Mucosa of descending colon (tissue), 3 donors: ENCODE data around the gene RAB6A. TPM values are rescaled to one million over a fixed set of nuclear protein-coding genes. Genes with fewer than 3 reads are reported as not detected.
A peak's percentile ranks its signal among the peaks of the same experiment; 100 is the strongest.
"Not testable (repeated sequence)": the region's sequence is repeated elsewhere in the genome, so short reads cannot be mapped to it uniquely, and the experiment has no call there.

Source experiments
- ATAC-seq: fragments of 200-7000 bp; cut with Tn5 transposase; one replicate; pipeline ENCODE4 v1.9.1; 2020; ENCODE audit warnings: mild to moderate bottlenecking, moderate library complexity
- DNase-seq, 3 donors: peaks; one replicate each; pipeline ENCODE4 v3.0.0-alpha.2; 2020
- H3K36me3 ChIP-seq: fragments of 200-600 bp; one replicate; pipeline ENCODE4 v1.8.0; 2021; ENCODE audit warnings: low read depth, mild to moderate bottlenecking
- H3K4me1 ChIP-seq: fragments of 200-600 bp; one replicate; pipeline ENCODE4 v1.8.0; 2021; ENCODE audit warnings: low read depth, mild to moderate bottlenecking
- H3K4me3 ChIP-seq: fragments of 200-600 bp; one replicate; pipeline ENCODE4 v1.8.0; 2021; ENCODE audit warnings: mild to moderate bottlenecking
- H3K9me3 ChIP-seq: fragments of 200-600 bp; one replicate; pipeline ENCODE4 v1.8.0; 2021; ENCODE audit warnings: mild to moderate bottlenecking
- intact Hi-C, 2 donors: fragments of 100-400 bp; cut with DNase I in 1 of 2; cut with micrococcal nuclease in 1 of 2; formaldehyde crosslinking; loops; one replicate each; pipeline versions ENCODE4 v1.11.0 to v1.11.1; 2022; cut with DNase I, micrococcal nuclease
- total RNA-seq, 3 donors: library from RNA; stranded (reverse); fragmentation: NEBNext Ultra II Directional in 2 of 3; extraction: Animal tissue kit (Norgen Biotek cat#: 25700) in 2 of 3; gene quantifications; one replicate each; pipeline versions ENCODE4 v1.2.1 to v1.2.4, GENCODE V29; 2021 to 2023
- TF ChIP-seq, protein P1 (sequence below): fragments of 200-600 bp; IDR thresholded peaks from one replicate; pipeline ENCODE4 v1.8.0; 2022; ENCODE audit warnings: antibody characterized with exemption, mild to moderate bottlenecking
- donor health status: DM: no; HTN: no; CAD: no; lungs with moderate emphysema.
- donor health status: DM: no; HTN: no; CAD: no.
- donor health status: DM: no; HTN: yes; CAD: no.

Gene RAB6A
- total RNA-seq, 3 donors from 2014 or later = 138 to 140 (median 139) TPM

DNA sequence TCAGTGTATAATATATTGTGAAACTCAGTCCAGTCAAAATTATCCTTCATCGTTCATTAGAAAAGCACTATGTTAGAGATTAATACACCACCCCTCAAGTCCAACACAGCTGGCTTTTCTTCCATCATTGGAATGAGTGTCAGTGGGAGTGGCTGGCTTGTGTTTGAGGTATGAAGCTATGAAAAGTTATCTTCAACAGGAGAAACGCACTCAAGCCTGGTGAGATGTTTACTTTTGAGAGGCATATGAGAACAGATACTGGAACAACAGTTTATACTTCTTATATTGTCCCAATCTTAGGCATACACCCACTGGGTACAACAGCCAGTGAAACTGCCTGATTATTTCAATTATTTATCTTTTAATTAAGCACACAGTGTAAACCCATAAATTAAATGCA lies 80.2 kb downstream of the RAB6A start:
- ATAC-seq (peak; percentile 31), DNase-seq (no peak)
- TF ChIP-seq, protein P1, sequence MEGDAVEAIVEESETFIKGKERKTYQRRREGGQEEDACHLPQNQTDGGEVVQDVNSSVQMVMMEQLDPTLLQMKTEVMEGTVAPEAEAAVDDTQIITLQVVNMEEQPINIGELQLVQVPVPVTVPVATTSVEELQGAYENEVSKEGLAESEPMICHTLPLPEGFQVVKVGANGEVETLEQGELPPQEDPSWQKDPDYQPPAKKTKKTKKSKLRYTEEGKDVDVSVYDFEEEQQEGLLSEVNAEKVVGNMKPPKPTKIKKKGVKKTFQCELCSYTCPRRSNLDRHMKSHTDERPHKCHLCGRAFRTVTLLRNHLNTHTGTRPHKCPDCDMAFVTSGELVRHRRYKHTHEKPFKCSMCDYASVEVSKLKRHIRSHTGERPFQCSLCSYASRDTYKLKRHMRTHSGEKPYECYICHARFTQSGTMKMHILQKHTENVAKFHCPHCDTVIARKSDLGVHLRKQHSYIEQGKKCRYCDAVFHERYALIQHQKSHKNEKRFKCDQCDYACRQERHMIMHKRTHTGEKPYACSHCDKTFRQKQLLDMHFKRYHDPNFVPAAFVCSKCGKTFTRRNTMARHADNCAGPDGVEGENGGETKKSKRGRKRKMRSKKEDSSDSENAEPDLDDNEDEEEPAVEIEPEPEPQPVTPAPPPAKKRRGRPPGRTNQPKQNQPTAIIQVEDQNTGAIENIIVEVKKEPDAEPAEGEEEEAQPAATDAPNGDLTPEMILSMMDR = no peak
- Histone ChIP-seq H3K36me3 (no peaks in the 10 kb centered on the region), H3K4me1 (no peaks in the 10 kb centered on the region), H3K9me3 (no peaks in the 10 kb centered on the region), H3K4me3 (no peak overlapping the region)
- intact Hi-C loops = no loop called here

DNA sequence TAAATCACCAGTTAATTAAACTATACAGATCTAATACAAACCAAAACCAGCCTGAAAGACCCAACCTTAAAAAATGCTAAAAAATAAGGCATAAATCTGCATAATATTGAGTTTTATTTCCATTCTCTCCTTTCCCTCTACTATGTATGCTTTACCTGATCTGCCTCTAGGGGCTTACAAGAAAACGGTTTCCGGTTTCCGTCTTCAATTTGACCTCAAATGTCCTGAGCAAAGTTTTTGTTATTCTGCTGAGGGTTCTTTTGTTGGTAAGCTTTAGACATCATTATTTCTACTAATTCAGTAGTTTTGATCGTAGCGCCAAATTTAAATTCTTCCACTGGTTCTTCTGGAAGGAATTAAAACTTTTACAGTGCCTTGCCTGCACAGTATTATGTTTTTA lies 84.3 kb downstream of the RAB6A start:
- H3K4me1 ChIP-seq, ATAC-seq, H3K4me3 ChIP-seq, DNase-seq, H3K36me3 ChIP-seq, H3K9me3 ChIP-seq: not testable (repeated sequence)
- intact Hi-C loops = loop anchor here in 1 of 2 donors (5.0 kb wide), 1 partner anchor 186 kb away; no protein-coding TSS in a partner anchor

DNA sequence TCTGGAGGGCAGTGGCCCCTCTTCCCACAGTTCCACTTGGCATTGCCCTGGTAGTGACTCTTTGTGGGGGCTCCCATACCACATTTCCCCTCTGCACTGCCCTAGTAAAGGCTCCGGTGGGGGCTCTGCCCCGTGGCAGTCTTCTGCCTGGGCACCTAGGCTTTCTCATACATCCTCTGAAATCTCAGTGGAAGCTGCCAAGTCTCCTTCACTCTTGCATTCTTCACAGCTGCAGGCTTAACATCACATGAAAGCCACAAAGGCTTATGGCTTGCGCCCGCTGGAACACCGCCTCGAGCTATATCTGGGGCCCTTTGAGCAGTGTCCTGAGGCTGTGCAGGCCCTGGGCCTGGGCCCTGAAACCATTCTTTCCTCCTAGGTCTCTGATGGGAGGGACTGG lies 89.2 kb downstream of the RAB6A start:
- Histone ChIP-seq H3K4me1 (no peaks in the 10 kb centered on the region), H3K9me3 (no peaks in the 10 kb centered on the region), H3K4me3 (no peak overlapping the region), H3K36me3 (no peaks in the 10 kb centered on the region)
- TF ChIP-seq, protein P1 = no peak
- no peak for ATAC-seq
- no peak for DNase-seq
- intact Hi-C loops = no loop called here

DNA sequence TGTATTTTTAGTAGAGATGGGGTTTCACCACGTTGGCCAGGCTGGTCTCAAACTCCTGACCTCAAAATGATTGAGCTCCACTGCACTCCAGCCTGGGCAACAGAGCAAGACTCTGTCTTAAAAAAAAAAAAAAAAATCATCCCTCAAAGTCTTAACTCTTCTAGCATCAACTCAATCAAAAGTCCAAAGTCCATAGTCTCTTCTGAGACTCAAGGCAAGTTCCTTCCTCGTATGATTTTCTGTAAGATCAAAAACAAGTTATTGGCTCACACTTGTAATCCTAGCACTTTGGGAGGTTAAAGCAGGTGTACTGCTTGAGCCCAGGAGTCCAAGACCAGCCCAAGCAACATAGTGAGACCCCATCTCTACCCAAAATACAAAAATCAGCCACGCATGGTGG lies 90.1 kb downstream of the RAB6A start:
- DNase-seq (no peak), ATAC-seq (peak; percentile 49)
- TF ChIP-seq, protein P1 = no peak

DNA sequence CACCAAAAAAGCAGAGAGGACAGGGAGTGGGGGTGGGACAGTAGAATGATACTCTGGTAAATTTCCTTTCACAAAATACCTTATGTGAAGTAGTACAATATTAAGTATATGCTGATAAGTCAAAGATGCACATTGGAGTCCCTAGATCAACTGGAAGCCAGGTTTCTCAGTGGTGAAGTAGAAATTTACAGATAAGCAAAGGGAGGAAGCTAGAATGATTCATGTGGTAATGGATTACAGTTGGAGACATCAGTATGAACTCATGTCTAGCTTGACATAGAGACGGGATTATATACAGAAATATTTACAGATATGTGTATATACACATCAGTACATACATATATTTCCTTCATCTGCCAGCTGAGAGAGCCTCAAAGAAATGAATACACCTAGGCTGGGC lies 93.0 kb downstream of the RAB6A start:
- H3K9me3 ChIP-seq = no peaks in the 10 kb centered on the region
- ATAC-seq (no peak), DNase-seq (no peak)
- TF ChIP-seq, protein P1 = no peak
- H3K4me3 ChIP-seq = no peak overlapping the region
- intact Hi-C loops = no loop called here
- H3K36me3 ChIP-seq = no peaks in the 10 kb centered on the region
- no peaks in the 10 kb centered on the region for H3K4me1 ChIP-seq

More for the DNA sequence above, 90.1 kb downstream of the RAB6A start:
- H3K36me3 ChIP-seq = no peaks in the 10 kb centered on the region
- no peaks in the 10 kb centered on the region for H3K4me1 ChIP-seq
- intact Hi-C loops = no loop called here
- H3K9me3 ChIP-seq = no peaks in the 10 kb centered on the region
- H3K4me3 ChIP-seq = no peak overlapping the region

DNA sequence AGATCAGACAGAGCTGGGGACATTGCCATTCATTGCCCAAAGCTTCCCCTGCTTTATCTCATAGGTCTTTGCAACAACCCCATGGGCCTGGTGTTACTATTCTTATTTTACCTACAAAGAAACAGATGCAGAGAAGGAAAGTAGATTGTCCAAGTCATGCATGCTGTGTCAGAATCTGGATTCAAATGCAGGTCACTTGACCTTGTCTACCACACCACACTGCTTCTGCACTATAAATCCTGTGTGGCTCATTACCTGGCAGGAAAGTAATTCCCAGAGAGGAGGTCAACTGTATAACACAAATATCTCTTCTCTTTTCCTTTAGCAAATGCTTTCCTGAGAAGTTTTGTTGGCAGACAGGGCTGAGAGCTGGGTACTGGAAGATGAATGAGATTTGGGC lies 96.0 kb downstream of the RAB6A start:
- intact Hi-C loops = loop anchor here in 1 of 2 donors (5.0 kb wide), 1 partner anchor 38 kb away; no protein-coding TSS in a partner anchor
- no peak overlapping the region for H3K4me3 ChIP-seq
- H3K36me3 ChIP-seq = no peaks in the 10 kb centered on the region
- peaks cover 10% of the 10 kb centered on the region for H3K4me1 ChIP-seq
- ATAC-seq (no peak), DNase-seq (no peak)
- TF ChIP-seq, protein P1 = no peak
- no peaks in the 10 kb centered on the region for H3K9me3 ChIP-seq
